Osteocyte (in vitro differentiated cells): ENCODE data around the gene PP2D1. TPM values are rescaled to one million over a fixed set of nuclear protein-coding genes. Genes with fewer than 3 reads are reported as not detected.
"Not testable (repeated sequence)": the region's sequence is repeated elsewhere in the genome, so short reads cannot be mapped to it uniquely, and the experiment has no call there.

Source experiments
- DNase-seq: peaks from one replicate; pipeline ENCODE4 v3.0.0; 2021; ENCODE audit warnings: mixed read lengths; ENCODE audit not compliant: unreplicated experiment; ENCODE audit errors: extremely low spot score
- H3K27ac Mint-ChIP-seq: one replicate; pipeline ENCODE4 v1.8.0; 2021; ENCODE audit warnings: mild to moderate bottlenecking, mixed read lengths; ENCODE audit not compliant: unreplicated experiment
- H3K27me3 Mint-ChIP-seq: one replicate; pipeline ENCODE4 v1.8.0; 2021; ENCODE audit warnings: mixed read lengths; ENCODE audit not compliant: unreplicated experiment
- H3K36me3 Mint-ChIP-seq: one replicate; pipeline ENCODE4 v1.8.0; 2021; ENCODE audit warnings: mixed read lengths; ENCODE audit not compliant: unreplicated experiment
- H3K4me1 Mint-ChIP-seq: one replicate; pipeline ENCODE4 v1.8.0; 2021; ENCODE audit warnings: mixed read lengths; ENCODE audit not compliant: unreplicated experiment
- H3K4me3 Mint-ChIP-seq: one replicate; pipeline ENCODE4 v1.8.0; 2021; ENCODE audit warnings: mild to moderate bottlenecking, moderate library complexity, mixed read lengths; ENCODE audit not compliant: unreplicated experiment
- H3K9me3 Mint-ChIP-seq: one replicate; pipeline ENCODE4 v1.8.0; 2021; ENCODE audit warnings: mixed read lengths; ENCODE audit not compliant: unreplicated experiment
- CTCF ChIP-seq: fragments of 200-600 bp; sonication (generic); IDR thresholded peaks from 2 replicates; pipeline ENCODE4 v1.5.0; 2021; ENCODE audit warnings: antibody characterized with exemption, mild to moderate bottlenecking, moderate library complexity
- total RNA-seq: library from RNA; stranded (reverse); gene quantifications from 2 replicates; pipeline ENCODE4 v1.2.1, GENCODE V29; 2021

The PP2D1 gene
- total RNA-seq, 1 donor from 2014 or later, result not detected

DNA sequence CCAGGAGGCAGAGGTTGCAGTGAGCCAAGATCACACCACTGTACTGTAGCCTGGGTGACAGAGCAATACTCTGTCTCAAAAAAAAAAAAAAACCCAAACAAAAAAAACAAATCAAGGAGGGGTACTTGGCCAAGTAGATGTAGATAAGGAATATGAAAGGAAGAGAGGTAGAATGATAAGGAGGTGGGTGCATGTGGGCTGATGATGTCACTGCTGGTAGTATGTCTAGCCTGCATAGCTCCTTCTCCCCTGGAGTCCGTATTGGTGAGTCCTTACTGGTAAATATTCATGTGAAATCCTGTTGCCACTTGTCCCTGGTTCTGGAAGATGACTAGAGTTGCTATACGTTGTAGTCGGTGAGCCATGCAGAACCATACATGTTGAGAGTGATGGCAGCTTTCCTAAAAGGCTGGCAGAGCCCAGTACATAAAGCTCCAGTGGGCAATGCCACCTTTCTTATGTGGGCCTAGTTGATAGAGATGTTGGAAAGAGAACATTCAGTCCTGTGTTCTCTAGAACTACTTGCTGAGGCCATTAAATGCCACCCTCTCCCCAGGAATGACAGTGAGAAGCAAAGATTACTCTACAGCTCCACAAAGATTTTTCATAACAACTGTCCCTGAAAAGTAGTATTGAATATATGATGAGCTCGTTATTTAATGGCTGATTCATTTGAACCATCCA, 39.2 kb upstream of the PP2D1 start:
- no peak for TF ChIP-seq CTCF
- Mint-ChIP-seq H3K4me3 (no peak overlapping the region), H3K4me1 (peaks cover 12% of the 10 kb centered on the region), H3K36me3 (no peaks in the 10 kb centered on the region), H3K27ac (no peak overlapping the region), H3K9me3 (no peaks in the 10 kb centered on the region), H3K27me3 (no peaks in the 10 kb centered on the region)
- DNase-seq, result no peak

- no peaks in the 10 kb centered on the region for H3K36me3 Mint-ChIP-seq
- H3K27ac Mint-ChIP-seq, result no peak overlapping the region
- H3K27me3 Mint-ChIP-seq, result no peaks in the 10 kb centered on the region
- H3K4me3 Mint-ChIP-seq, result no peak overlapping the region
- TF ChIP-seq CTCF, result no peak
- DNase-seq, result no peak
- H3K9me3 Mint-ChIP-seq, result no peaks in the 10 kb centered on the region
- H3K4me1 Mint-ChIP-seq, result peaks cover 21% of the 10 kb centered on the region
Measured at GRCh38 chr3:20047976-20048883, 36.2 kb upstream of the PP2D1 start.

GRCh38 chr3:20047341-20047779, 35.3 kb upstream of the PP2D1 start:
- H3K36me3 Mint-ChIP-seq, result no peaks in the 10 kb centered on the region
- no peak overlapping the region for H3K27ac Mint-ChIP-seq
- TF ChIP-seq CTCF, result no peak
- H3K27me3 Mint-ChIP-seq, result no peaks in the 10 kb centered on the region
- no peak for DNase-seq
- peaks cover 28% of the 10 kb centered on the region for H3K4me1 Mint-ChIP-seq
- no peaks in the 10 kb centered on the region for H3K9me3 Mint-ChIP-seq
- H3K4me3 Mint-ChIP-seq, result no peak overlapping the region

DNA sequence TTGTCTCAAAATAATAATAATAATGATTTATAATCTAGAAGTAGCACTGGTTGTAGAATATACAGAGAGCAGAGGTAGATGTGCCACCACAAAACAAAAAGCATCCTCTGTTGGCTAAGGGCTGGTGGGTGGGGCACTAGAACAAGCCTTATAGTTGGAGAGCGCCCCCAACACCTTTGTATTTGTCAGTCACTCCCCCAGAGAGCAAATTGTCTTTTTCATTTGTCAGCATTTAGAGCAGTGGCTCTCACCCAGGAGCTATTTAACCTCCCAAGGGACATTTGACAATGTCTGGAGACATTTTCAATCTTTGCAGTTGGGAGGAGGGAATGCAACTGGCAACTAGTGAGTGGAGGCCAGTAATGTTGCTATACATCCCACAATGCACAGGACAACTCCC, 34.5 kb upstream of the PP2D1 start:
- no peak overlapping the region for H3K4me3 Mint-ChIP-seq
- no peak for TF ChIP-seq CTCF
- H3K27ac Mint-ChIP-seq, result no peak overlapping the region
- H3K9me3 Mint-ChIP-seq, result no peaks in the 10 kb centered on the region
- H3K4me1 Mint-ChIP-seq, result peaks cover 36% of the 10 kb centered on the region
- H3K27me3 Mint-ChIP-seq, result no peaks in the 10 kb centered on the region
- DNase-seq, result no peak
- H3K36me3 Mint-ChIP-seq, result no peaks in the 10 kb centered on the region

- not testable (repeated sequence) for H3K27me3 Mint-ChIP-seq, H3K9me3 Mint-ChIP-seq, H3K4me3 Mint-ChIP-seq, DNase-seq, H3K27ac Mint-ChIP-seq, H3K36me3 Mint-ChIP-seq
- H3K4me1 Mint-ChIP-seq, result peaks cover 39% of the 10 kb centered on the region
Measured at GRCh38 chr3:20045141-20045540, 33.1 kb upstream of the PP2D1 start.
